HEK293 (cell line): ENCODE results near the gene ZC3H7B.

Source experiments
- BCL11A ChIP-seq: fragments of 450-650 bp; formaldehyde crosslinking; IDR thresholded peaks from 2 replicates; pipeline ENCODE4 v1.5.1; 2016; ENCODE audit warnings: low read depth, missing biosample characterization, missing genetic modification characterization
- FEZF1 ChIP-seq: fragments of 450-650 bp; formaldehyde crosslinking; IDR thresholded peaks from 2 replicates; pipeline ENCODE4 v1.5.1; 2016; ENCODE audit warnings: missing biosample characterization, missing genetic modification characterization
- GLI2 ChIP-seq: fragments of 450-650 bp; formaldehyde crosslinking; IDR thresholded peaks from 2 replicates; pipeline ENCODE4; 2017; ENCODE audit warnings: missing biosample characterization, missing genetic modification characterization, low read depth, borderline replicate concordance
- GLI4 ChIP-seq: fragments of 450-650 bp; formaldehyde crosslinking; IDR thresholded peaks from 2 replicates; pipeline ENCODE4 v1.5.1; 2016; ENCODE audit warnings: missing biosample characterization, missing genetic modification characterization
- GLIS2 ChIP-seq: fragments of 450-650 bp; formaldehyde crosslinking; IDR thresholded peaks from 2 replicates; pipeline ENCODE4 v1.5.1; 2016; ENCODE audit warnings: missing biosample characterization, missing genetic modification characterization
- KLF8 ChIP-seq: fragments of 450-650 bp; formaldehyde crosslinking; IDR thresholded peaks from 2 replicates; pipeline ENCODE4 v1.5.1; 2016; ENCODE audit warnings: missing biosample characterization, missing genetic modification characterization
- OSR2 ChIP-seq: fragments of 450-650 bp; formaldehyde crosslinking; IDR thresholded peaks from 2 replicates; pipeline ENCODE4 v1.5.1; 2016; ENCODE audit warnings: missing biosample characterization, missing genetic modification characterization
- SP3 ChIP-seq: fragments of 450-650 bp; formaldehyde crosslinking; IDR thresholded peaks from 2 replicates; pipeline ENCODE4 v1.5.1; 2016; ENCODE audit warnings: missing biosample characterization, missing genetic modification characterization
- TCF7L2 ChIP-seq: IDR thresholded peaks from 2 replicates; pipeline ENCODE4 v1.6.1; 2011; ENCODE audit warnings: low read depth, mild to moderate bottlenecking, inconsistent platforms, low read length, moderate library complexity, borderline replicate concordance
- WT1 ChIP-seq: fragments of 450-650 bp; formaldehyde crosslinking; IDR thresholded peaks from 2 replicates; pipeline ENCODE4 v1.5.1; 2016; ENCODE audit warnings: missing biosample characterization, missing genetic modification characterization
- ZNF10 ChIP-seq: fragments of 450-650 bp; formaldehyde crosslinking; IDR thresholded peaks from 2 replicates; pipeline ENCODE4 v1.5.1; 2017; ENCODE audit warnings: missing biosample characterization, missing genetic modification characterization
- ZNF2 ChIP-seq: fragments of 450-650 bp; formaldehyde crosslinking; IDR thresholded peaks from 2 replicates; pipeline ENCODE4 v1.5.1; 2016; ENCODE audit warnings: missing biosample characterization, missing genetic modification characterization
- ZNF23 ChIP-seq: fragments of 450-650 bp; formaldehyde crosslinking; IDR thresholded peaks from 2 replicates; pipeline ENCODE4 v1.5.1; 2016; ENCODE audit warnings: missing biosample characterization, missing genetic modification characterization, borderline replicate concordance
- ZNF391 ChIP-seq: fragments of 450-650 bp; formaldehyde crosslinking; IDR thresholded peaks from 2 replicates; pipeline ENCODE4 v1.5.1; 2016; ENCODE audit warnings: low read depth, missing biosample characterization, missing genetic modification characterization, borderline replicate concordance
- ZNF510 ChIP-seq: fragments of 450-650 bp; formaldehyde crosslinking; IDR thresholded peaks from 2 replicates; pipeline ENCODE4 v1.5.1; 2018; ENCODE audit warnings: mild to moderate bottlenecking, missing genetic modification characterization, missing biosample characterization; ENCODE audit not compliant: insufficient replicate concordance
- ZNF600 ChIP-seq: fragments of 450-650 bp; formaldehyde crosslinking; IDR thresholded peaks from 2 replicates; pipeline ENCODE4 v1.5.1; 2016; ENCODE audit warnings: missing biosample characterization, missing genetic modification characterization
- ZNF626 ChIP-seq: fragments of 450-650 bp; sonication (Bioruptor Pico); formaldehyde crosslinking; IDR thresholded peaks from 2 replicates; pipeline ENCODE4 v1.5.1; 2018; ENCODE audit warnings: missing biosample characterization, missing genetic modification characterization, inconsistent platforms
- ZNF629 ChIP-seq: fragments of 450-650 bp; formaldehyde crosslinking; IDR thresholded peaks from 2 replicates; pipeline ENCODE4 v1.5.1; 2017; ENCODE audit warnings: missing biosample characterization, missing genetic modification characterization
- ZNF76 ChIP-seq: fragments of 450-650 bp; formaldehyde crosslinking; IDR thresholded peaks from 2 replicates; pipeline ENCODE4; 2016; ENCODE audit warnings: low read depth, missing biosample characterization, missing genetic modification characterization, borderline replicate concordance
- ZNF830 ChIP-seq: fragments of 450-650 bp; IDR thresholded peaks from 2 replicates; pipeline ENCODE4 v1.5.0; 2018; ENCODE audit warnings: missing biosample characterization, missing genetic modification characterization, low read depth, mild to moderate bottlenecking, moderate library complexity
- ZXDB ChIP-seq: fragments of 450-650 bp; formaldehyde crosslinking; IDR thresholded peaks from 2 replicates; pipeline ENCODE4 v1.5.1; 2016; ENCODE audit warnings: missing biosample characterization, missing genetic modification characterization
- TF ChIP-seq, protein P1 (sequence below): fragments of 450-650 bp; formaldehyde crosslinking; IDR thresholded peaks from 2 replicates; pipeline ENCODE4 v1.5.1; 2016; ENCODE audit warnings: missing biosample characterization, missing genetic modification characterization
- TF ChIP-seq, protein P2 (sequence below): fragments of 450-650 bp; formaldehyde crosslinking; conservative IDR thresholded peaks from 2 replicates; pipeline ENCODE4 v1.5.1; 2016; ENCODE audit warnings: low read depth, missing biosample characterization, missing genetic modification characterization
- TF ChIP-seq, protein P3 (sequence below): fragments of 450-650 bp; IDR thresholded peaks from 2 replicates; pipeline ENCODE4 v1.5.1; 2018; ENCODE audit warnings: missing biosample characterization, missing genetic modification characterization
- TF ChIP-seq, protein P4 (sequence below): fragments of 450-650 bp; formaldehyde crosslinking; IDR thresholded peaks from 2 replicates; pipeline ENCODE4 v1.5.1; 2016; ENCODE audit warnings: missing biosample characterization, missing genetic modification characterization
- TF ChIP-seq, protein P5 (sequence below): fragments of 450-650 bp; formaldehyde crosslinking; IDR thresholded peaks from 2 replicates; pipeline ENCODE4 v1.5.1; 2016; ENCODE audit warnings: missing biosample characterization, missing genetic modification characterization
- TF ChIP-seq, protein P6 (sequence below): fragments of 450-650 bp; formaldehyde crosslinking; IDR thresholded peaks from 2 replicates; pipeline ENCODE4 v1.5.1; 2016; ENCODE audit warnings: missing biosample characterization, missing genetic modification characterization

ZC3H7B gene

DNA sequence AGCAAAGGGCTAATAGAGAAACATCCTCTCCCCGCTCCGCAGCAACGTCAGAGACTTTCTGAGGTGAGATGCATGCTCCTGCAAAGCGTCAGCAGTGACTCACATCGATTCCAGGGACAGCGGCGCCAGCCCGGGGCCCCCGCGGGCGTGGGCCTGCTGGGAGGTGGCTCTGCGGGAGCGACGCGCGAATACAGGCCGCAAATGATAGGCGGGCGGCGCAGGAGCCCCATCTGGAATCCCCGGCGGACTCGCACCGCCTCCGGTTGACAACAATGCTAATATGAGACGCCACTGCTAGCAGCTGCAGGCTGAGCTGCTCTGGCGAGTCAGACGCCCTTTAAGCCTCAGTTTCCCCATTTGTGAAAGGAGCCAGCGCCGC, 15.9 kb upstream of the ZC3H7B start (continued):
- TF ChIP-seq, protein P1, sequence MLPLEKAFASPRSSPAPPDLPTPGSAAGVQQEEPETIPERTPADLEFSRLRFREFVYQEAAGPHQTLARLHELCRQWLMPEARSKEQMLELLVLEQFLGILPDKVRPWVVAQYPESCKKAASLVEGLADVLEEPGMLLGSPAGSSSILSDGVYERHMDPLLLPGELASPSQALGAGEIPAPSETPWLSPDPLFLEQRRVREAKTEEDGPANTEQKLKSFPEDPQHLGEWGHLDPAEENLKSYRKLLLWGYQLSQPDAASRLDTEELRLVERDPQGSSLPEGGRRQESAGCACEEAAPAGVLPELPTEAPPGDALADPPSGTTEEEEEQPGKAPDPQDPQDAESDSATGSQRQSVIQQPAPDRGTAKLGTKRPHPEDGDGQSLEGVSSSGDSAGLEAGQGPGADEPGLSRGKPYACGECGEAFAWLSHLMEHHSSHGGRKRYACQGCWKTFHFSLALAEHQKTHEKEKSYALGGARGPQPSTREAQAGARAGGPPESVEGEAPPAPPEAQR, result no peak
- TF ChIP-seq TCF7L2, result no peak
- TF ChIP-seq ZXDB (tag by site-specific recombination), result peak; percentile 40
- no peak for TF ChIP-seq GLI2 (tag by site-specific recombination)
- peak; percentile 87; the same call in 1 of the 2 replicates for TF ChIP-seq ZNF76
- TF ChIP-seq WT1 (tag by site-specific recombination), result peak; percentile 28; the same call in 1 of the 2 replicates
- TF ChIP-seq, protein P2, sequence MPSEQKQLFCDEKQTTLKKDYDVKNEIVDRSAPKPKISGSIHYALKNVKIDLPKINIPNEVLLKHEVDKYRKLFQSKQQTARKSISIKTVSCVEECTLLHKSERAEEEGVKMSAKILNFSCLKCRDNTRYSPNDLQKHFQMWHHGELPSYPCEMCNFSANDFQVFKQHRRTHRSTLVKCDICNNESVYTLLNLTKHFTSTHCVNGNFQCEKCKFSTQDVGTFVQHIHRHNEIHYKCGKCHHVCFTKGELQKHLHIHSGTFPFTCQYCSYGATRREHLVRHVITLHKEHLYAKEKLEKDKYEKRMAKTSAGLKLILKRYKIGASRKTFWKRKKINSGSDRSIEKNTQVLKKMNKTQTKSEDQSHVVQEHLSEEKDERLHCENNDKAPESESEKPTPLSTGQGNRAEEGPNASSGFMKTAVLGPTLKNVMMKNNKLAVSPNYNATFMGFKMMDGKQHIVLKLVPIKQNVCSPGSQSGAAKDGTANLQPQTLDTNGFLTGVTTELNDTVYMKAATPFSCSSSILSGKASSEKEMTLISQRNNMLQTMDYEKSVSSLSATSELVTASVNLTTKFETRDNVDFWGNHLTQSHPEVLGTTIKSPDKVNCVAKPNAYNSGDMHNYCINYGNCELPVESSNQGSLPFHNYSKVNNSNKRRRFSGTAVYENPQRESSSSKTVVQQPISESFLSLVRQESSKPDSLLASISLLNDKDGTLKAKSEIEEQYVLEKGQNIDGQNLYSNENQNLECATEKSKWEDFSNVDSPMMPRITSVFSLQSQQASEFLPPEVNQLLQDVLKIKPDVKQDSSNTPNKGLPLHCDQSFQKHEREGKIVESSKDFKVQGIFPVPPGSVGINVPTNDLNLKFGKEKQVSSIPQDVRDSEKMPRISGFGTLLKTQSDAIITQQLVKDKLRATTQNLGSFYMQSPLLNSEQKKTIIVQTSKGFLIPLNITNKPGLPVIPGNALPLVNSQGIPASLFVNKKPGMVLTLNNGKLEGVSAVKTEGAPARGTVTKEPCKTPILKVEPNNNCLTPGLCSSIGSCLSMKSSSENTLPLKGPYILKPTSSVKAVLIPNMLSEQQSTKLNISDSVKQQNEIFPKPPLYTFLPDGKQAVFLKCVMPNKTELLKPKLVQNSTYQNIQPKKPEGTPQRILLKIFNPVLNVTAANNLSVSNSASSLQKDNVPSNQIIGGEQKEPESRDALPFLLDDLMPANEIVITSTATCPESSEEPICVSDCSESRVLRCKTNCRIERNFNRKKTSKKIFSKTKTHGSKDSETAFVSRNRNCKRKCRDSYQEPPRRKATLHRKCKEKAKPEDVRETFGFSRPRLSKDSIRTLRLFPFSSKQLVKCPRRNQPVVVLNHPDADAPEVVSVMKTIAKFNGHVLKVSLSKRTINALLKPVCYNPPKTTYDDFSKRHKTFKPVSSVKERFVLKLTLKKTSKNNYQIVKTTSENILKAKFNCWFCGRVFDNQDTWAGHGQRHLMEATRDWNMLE (tag by site-specific recombination), result no peak
- TF ChIP-seq, protein P3, sequence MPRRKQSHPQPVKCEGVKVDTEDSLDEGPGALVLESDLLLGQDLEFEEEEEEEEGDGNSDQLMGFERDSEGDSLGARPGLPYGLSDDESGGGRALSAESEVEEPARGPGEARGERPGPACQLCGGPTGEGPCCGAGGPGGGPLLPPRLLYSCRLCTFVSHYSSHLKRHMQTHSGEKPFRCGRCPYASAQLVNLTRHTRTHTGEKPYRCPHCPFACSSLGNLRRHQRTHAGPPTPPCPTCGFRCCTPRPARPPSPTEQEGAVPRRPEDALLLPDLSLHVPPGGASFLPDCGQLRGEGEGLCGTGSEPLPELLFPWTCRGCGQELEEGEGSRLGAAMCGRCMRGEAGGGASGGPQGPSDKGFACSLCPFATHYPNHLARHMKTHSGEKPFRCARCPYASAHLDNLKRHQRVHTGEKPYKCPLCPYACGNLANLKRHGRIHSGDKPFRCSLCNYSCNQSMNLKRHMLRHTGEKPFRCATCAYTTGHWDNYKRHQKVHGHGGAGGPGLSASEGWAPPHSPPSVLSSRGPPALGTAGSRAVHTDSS, result no peak
- no peak for TF ChIP-seq BCL11A (tag by site-specific recombination)
- no peak for TF ChIP-seq ZNF10 (tag by site-specific recombination)
- TF ChIP-seq FEZF1, result no peak
- TF ChIP-seq, protein P4, sequence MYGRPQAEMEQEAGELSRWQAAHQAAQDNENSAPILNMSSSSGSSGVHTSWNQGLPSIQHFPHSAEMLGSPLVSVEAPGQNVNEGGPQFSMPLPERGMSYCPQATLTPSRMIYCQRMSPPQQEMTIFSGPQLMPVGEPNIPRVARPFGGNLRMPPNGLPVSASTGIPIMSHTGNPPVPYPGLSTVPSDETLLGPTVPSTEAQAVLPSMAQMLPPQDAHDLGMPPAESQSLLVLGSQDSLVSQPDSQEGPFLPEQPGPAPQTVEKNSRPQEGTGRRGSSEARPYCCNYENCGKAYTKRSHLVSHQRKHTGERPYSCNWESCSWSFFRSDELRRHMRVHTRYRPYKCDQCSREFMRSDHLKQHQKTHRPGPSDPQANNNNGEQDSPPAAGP (tag by site-specific recombination), result peak; percentile 29; the same call in 1 of the 2 replicates
- TF ChIP-seq SP3 (tag by site-specific recombination), result no peak
- TF ChIP-seq ZNF23 (tag by site-specific recombination), result no peak
- TF ChIP-seq, protein P5, sequence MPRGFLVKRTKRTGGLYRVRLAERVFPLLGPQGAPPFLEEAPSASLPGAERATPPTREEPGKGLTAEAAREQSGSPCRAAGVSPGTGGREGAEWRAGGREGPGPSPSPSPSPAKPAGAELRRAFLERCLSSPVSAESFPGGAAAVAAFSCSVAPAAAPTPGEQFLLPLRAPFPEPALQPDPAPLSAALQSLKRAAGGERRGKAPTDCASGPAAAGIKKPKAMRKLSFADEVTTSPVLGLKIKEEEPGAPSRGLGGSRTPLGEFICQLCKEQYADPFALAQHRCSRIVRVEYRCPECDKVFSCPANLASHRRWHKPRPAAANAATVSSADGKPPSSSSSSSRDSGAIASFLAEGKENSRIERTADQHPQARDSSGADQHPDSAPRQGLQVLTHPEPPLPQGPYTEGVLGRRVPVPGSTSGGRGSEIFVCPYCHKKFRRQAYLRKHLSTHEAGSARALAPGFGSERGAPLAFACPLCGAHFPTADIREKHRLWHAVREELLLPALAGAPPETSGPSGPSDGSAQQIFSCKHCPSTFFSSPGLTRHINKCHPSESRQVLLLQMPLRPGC (tag by site-specific recombination), result no peak
- peak; percentile 99 for TF ChIP-seq GLIS2 (tag by site-specific recombination)
- TF ChIP-seq OSR2, result no peak
- no peak for TF ChIP-seq ZNF626 (tag by site-specific recombination)
- TF ChIP-seq ZNF391 (tag by site-specific recombination), result peak; percentile 73
- no peak for TF ChIP-seq GLI4 (tag by site-specific recombination)
- no peak; the same call in 1 of the 2 replicates for TF ChIP-seq ZNF600
- peak; percentile 99 for TF ChIP-seq ZNF629 (tag by site-specific recombination)
- TF ChIP-seq ZNF830 (tag by site-specific recombination), result no peak
- TF ChIP-seq ZNF2 (tag by site-specific recombination), result no peak
- TF ChIP-seq KLF8 (tag by site-specific recombination), result peak; percentile 51
- TF ChIP-seq, protein P6, sequence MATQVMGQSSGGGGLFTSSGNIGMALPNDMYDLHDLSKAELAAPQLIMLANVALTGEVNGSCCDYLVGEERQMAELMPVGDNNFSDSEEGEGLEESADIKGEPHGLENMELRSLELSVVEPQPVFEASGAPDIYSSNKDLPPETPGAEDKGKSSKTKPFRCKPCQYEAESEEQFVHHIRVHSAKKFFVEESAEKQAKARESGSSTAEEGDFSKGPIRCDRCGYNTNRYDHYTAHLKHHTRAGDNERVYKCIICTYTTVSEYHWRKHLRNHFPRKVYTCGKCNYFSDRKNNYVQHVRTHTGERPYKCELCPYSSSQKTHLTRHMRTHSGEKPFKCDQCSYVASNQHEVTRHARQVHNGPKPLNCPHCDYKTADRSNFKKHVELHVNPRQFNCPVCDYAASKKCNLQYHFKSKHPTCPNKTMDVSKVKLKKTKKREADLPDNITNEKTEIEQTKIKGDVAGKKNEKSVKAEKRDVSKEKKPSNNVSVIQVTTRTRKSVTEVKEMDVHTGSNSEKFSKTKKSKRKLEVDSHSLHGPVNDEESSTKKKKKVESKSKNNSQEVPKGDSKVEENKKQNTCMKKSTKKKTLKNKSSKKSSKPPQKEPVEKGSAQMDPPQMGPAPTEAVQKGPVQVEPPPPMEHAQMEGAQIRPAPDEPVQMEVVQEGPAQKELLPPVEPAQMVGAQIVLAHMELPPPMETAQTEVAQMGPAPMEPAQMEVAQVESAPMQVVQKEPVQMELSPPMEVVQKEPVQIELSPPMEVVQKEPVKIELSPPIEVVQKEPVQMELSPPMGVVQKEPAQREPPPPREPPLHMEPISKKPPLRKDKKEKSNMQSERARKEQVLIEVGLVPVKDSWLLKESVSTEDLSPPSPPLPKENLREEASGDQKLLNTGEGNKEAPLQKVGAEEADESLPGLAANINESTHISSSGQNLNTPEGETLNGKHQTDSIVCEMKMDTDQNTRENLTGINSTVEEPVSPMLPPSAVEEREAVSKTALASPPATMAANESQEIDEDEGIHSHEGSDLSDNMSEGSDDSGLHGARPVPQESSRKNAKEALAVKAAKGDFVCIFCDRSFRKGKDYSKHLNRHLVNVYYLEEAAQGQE (tag by site-specific recombination), result no peak; the same call in 1 of the 2 replicates
- TF ChIP-seq ZNF510 (tag by site-specific recombination), result no peak
